Pancreas (tissue), 10 donors: ENCODE data around the gene PPP1R3F. TPM values are rescaled to one million over a fixed set of nuclear protein-coding genes. Genes with fewer than 3 reads are reported as not detected.

Source experiments
- ATAC-seq, 4 donors: fragments of 200-7000 bp; cut with Tn5 transposase; one replicate each; pipeline versions ENCODE4 v1.8.0 to v1.9.1; 2020; ENCODE audit warnings: mild to moderate bottlenecking in 4 of 4, moderate library complexity in 4 of 4
- DNase-seq, 6 donors: peaks; one replicate each; pipeline ENCODE4 v3.0.0-alpha.2; 2020
- FAIRE-seq: peaks from 2 replicates; lab custom pipeline; 2012; peaks lifted over from hg19 to GRCh38; lab: Jason Lieb, UNC
- H3K27ac ChIP-seq, 4 donors: fragments of 200-600 bp; sonication (generic); 1 replicate in 3 of 4; 2 replicates in 1 of 4; pipeline versions ENCODE4 v1.5.0 to v1.8.0; 2020
- H3K27me3 ChIP-seq, 4 donors: fragments of 200-600 bp; one replicate each; pipeline ENCODE4 v1.8.0; 2021
- H3K36me3 ChIP-seq, 3 donors: fragments of 200-600 bp; sonication (generic) in 1 of 3; one replicate each; pipeline versions ENCODE4 v1.5.0 to v1.8.0; 2020 to 2021
- H3K4me1 ChIP-seq, 3 donors: fragments of 200-600 bp; one replicate each; pipeline ENCODE4 v1.8.0; 2021
- H3K4me3 ChIP-seq, 4 donors: fragments of 200-600 bp; sonication (generic) in 2 of 4; one replicate each; pipeline versions ENCODE4 v1.5.0 to v1.8.0; 2020 to 2021
- H3K9me3 ChIP-seq, 4 donors: fragments of 200-600 bp; one replicate each; pipeline ENCODE4 v1.8.0; 2021
- WGBS, 2 donors: extraction: QIAGEN DNeasy Blood & Tissue Kit; methylation state at CpG; one replicate each; pipeline ENCODE4 v1.1.7; 2013; 5-methylcytosine and 5-hydroxymethylcytosine counted together
- intact Hi-C, 3 donors: fragments of 100-400 bp; cut with DNase I; formaldehyde crosslinking; loops; one replicate each; pipeline versions ENCODE4 v1.11.1 to v1.14.2; 2022
- polyA plus RNA-seq, 2 donors: library from polyadenylated mRNA; stranded (reverse); fragments of 200-250 nt; gene quantifications; one replicate each; pipeline ENCODE4 v1.2.3, GENCODE V29; 2013
- total RNA-seq, 6 donors: library from RNA; stranded (reverse); fragmentation: NEBNext Ultra II Directional in 4 of 6; extraction: Animal tissue kit (Norgen Biotek cat#: 25700) in 4 of 6; gene quantifications; one replicate each; pipeline versions ENCODE4 v1.2.1 to v1.2.4, GENCODE V29; 2021 to 2023
- TF ChIP-seq, protein P1 (sequence below), 4 donors: fragments of 200-600 bp; sonication (generic) in 3 of 4; IDR thresholded peaks; one replicate each; pipeline versions ENCODE4 v1.5.0 to v1.8.0; 2021; ENCODE audit warnings: antibody characterized with exemption in 4 of 4
- donor health status: healthy with polysubstance abuse.
- donor health status: DM: no; HTN: no; CAD: no; lungs with moderate emphysema.
- donor health status: DM: no; HTN: no; CAD: no.
- donor health status: control.
- donor health status: control.
- donor health status: Bipolar disorder and iron deficiency.
- donor health status: DM: yes; HTN: yes; CAD: no.
- donor health status: DM: no; HTN: no; CAD: no.
- donor health status: DM: no; HTN: no; CAD: no.
- donor health status: DM: yes; HTN: yes; CAD: no.

The PPP1R3F gene
- total and polyA plus RNA-seq, 8 donors: 1.1 to 5.6 (median 1.7) TPM

DNA sequence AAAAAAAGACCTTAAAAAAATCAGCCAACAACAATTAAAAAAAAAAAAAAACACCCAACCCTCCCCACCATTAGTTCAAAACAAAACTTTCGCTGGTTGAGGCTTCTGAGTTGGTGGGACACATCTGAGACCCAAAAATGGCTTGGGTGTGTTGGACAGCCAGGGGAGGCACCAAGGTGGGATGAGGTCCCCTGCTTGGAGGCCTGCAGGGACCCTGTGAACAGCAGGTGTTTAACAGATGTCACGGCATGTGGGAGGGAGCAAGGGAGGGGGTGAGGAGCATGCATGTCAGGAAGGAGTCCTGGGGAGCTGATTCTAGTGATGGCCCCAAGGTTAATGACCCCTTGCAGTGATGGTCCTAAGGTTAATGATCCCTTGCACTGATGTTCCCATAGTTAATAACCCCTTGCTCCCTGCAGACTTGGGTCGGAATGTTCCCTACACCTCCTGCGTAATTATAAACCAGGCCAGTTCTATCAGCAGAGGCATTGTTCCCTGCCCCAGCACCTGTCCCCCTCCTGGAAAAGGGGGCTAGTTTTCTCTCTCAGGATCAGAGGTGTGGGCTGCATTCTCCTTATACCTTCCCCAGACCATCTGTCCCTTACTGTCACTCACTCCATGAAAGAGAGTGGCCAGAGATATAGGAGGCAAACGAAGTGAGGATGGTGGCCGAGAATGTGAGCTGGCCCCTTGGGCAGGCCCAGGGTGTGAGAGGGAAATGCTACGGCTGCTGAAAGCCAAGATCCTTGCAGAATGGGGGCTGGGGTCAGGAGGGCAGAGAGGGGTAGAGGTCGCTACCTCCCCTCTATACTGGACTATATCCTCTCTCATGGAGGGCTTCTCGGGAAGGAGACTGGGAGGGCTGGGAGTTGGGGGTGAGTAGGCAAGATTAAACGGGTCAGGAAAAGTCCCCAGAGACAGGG lies 2.8 kb upstream of the PPP1R3F start:
- TF ChIP-seq, protein P1, sequence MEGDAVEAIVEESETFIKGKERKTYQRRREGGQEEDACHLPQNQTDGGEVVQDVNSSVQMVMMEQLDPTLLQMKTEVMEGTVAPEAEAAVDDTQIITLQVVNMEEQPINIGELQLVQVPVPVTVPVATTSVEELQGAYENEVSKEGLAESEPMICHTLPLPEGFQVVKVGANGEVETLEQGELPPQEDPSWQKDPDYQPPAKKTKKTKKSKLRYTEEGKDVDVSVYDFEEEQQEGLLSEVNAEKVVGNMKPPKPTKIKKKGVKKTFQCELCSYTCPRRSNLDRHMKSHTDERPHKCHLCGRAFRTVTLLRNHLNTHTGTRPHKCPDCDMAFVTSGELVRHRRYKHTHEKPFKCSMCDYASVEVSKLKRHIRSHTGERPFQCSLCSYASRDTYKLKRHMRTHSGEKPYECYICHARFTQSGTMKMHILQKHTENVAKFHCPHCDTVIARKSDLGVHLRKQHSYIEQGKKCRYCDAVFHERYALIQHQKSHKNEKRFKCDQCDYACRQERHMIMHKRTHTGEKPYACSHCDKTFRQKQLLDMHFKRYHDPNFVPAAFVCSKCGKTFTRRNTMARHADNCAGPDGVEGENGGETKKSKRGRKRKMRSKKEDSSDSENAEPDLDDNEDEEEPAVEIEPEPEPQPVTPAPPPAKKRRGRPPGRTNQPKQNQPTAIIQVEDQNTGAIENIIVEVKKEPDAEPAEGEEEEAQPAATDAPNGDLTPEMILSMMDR (IDR thresholded peaks at IDR 0.05): no peak
- DNase-seq (peak in 2 of 6 donors; percentile 15 to 23), ATAC-seq (no peak), FAIRE-seq (no peak)
- H3K27me3 ChIP-seq: peaks cover 0 to 6% (median 0%) of the 10 kb centered on the region in 4 donors
- intact Hi-C loops: no loop called here
- H3K36me3 ChIP-seq: no peaks in the 10 kb centered on the region
- no peak overlapping the region for H3K27ac ChIP-seq
- H3K9me3 ChIP-seq: no peaks in the 10 kb centered on the region
- WGBS, 2 donors: 77 to 79% methylated on average over 10 of the region's 10 CpGs
- no peak overlapping the region for H3K4me3 ChIP-seq
- peaks cover 0 to 5% (median 0%) of the 10 kb centered on the region in 3 donors for H3K4me1 ChIP-seq

DNA sequence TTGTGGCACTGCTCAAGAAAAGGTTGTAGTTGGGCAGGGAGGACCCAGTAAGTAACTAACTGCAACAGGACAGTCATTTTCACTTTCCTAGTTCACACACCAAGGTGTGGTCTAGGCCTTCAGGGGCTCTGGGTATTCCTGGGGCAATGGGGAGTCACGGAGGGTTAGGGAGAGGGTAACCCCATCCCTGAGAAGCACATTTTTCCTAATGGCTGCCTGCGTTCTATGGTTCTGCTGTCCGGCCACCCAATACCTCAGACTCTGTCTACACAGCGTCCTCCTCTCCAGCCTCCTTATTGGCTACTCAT lies 937 bp upstream of the PPP1R3F start:
- ATAC-seq (peak in 1 of 4 donors; percentile 14), FAIRE-seq (no peak), DNase-seq (no peak)
- H3K27me3 ChIP-seq: peaks cover 0 to 6% (median 0%) of the 10 kb centered on the region in 4 donors
- peak overlapping the region in 2 of 4 donors; percentile 63 to 67 for H3K4me3 ChIP-seq
- WGBS, 2 donors: 12 to 31% methylated on average over 4 of the region's 4 CpGs
- intact Hi-C loops: no loop called here
- peaks cover 0 to 5% (median 0%) of the 10 kb centered on the region in 3 donors for H3K4me1 ChIP-seq
- H3K27ac ChIP-seq: peak overlapping the region; percentile 12 to 92 (median 87)
- no peaks in the 10 kb centered on the region for H3K36me3 ChIP-seq
- no peaks in the 10 kb centered on the region for H3K9me3 ChIP-seq
- TF ChIP-seq, protein P1 (IDR thresholded peaks at IDR 0.05): no peak

DNA sequence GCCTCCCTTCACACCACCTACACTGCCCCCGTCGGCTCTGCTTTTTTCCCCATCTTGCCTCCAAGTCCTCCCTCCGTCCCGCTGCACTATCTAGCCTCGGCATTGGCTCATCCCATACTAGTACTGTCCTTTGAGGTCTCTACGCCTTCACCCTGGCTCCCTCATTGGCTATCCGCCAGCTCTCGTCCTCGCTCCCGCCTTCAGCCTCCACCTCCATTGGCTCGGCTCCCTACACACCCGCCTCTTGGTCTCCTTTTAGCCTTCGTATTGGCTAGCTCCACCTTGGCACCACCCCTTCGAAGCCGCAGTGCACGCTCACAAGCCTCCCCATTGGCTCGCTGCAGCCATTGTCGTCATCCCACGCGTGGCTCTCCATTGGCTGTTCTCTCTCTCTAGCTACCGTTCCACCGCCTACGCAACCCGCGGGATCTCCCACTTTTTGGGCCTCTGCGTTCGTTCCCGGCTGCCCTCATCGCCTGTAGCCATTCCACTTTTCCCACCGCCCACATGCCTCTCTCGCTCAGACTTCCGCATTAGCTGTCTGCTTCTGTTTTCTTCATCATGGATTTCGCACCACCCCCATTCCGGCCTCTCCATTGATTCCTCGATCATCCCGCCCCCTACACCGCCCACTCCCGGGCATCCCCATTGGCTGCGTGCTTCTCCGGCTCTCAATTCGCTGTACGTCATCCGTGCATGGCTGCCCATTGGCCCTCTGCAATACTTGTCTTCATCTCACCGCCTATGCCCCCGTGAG lies 405 bp upstream of the PPP1R3F start:
- H3K27ac ChIP-seq: peak overlapping the region; percentile 82 to 92 (median 87)
- no peaks in the 10 kb centered on the region for H3K36me3 ChIP-seq
- WGBS, 2 donors: 0 to 37% methylated on average over 45 of the region's 45 CpGs
- TF ChIP-seq, protein P1 (IDR thresholded peaks at IDR 0.05): no peak
- peak overlapping the region in 3 of 4 donors; percentile 44 to 67 (median 63) for H3K4me3 ChIP-seq
- ATAC-seq (peak; percentile 91 to 95 (median 92)), DNase-seq (peak; percentile 89 to 97 (median 97)), FAIRE-seq (peak; percentile 95)
- peaks cover 0 to 6% (median 0%) of the 10 kb centered on the region in 4 donors for H3K27me3 ChIP-seq
- H3K4me1 ChIP-seq: peaks cover 0 to 5% (median 0%) of the 10 kb centered on the region in 3 donors
- no peaks in the 10 kb centered on the region for H3K9me3 ChIP-seq
- intact Hi-C loops: no loop called here

DNA sequence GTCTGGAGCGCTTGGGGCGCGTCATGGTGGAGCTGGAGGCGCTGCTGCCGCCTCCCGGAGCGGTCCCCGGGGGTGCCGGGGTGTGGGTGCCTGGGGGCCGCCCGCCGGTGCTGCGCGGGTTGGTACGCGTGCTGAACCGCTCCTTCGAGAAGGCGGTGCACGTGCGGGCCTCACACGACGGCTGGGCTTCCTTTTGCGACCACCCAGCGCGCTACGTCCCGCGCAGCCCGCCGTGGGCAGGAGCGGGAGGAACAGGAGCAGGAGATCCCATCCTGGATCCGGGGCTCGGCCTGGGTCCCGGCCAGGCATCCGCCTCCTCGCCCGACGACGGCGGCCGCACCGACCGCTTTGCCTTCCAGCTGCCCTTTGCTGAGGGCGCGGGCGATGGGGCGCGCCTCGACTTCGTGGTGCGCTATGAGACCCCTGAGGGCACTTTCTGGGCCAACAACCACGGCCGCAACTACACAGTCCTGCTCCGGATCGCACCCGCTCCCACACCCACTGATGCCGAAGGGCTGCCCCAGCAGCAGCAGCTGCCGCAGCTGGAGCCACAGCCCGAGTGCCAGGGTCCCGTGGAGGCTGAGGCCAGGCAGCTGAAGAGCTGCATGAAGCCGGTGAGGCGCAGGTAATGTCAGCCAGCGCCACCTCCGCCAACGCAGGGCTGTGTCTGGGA lies 792 bp downstream of the PPP1R3F start:
- DNase-seq: peak in 3 of 6 donors; percentile 22 to 81 (median 60)
- no peak for FAIRE-seq

More for the DNA sequence above, 792 bp downstream of the PPP1R3F start:
- intact Hi-C loops: no loop called here
- Histone ChIP-seq H3K4me3 (peak overlapping the region; percentile 44 to 67 (median 54)), H3K9me3 (no peaks in the 10 kb centered on the region), H3K4me1 (peaks cover 0 to 5% (median 0%) of the 10 kb centered on the region in 3 donors), H3K36me3 (no peaks in the 10 kb centered on the region), H3K27ac (peak overlapping the region; percentile 82 to 92 (median 87)), H3K27me3 (peaks cover 0 to 6% (median 0%) of the 10 kb centered on the region in 4 donors)
- TF ChIP-seq, protein P1 (IDR thresholded peaks at IDR 0.05): no peak
- 42 to 68% methylated on average over 58 to 66 of the region's 66 CpGs for WGBS, 2 donors
- ATAC-seq: no peak
